CD14-positive monocyte (primary cell): ENCODE measurements around the gene DDX42. TPM values are rescaled to one million over a fixed set of nuclear protein-coding genes. Genes with fewer than 3 reads are reported as not detected.

Source experiments
- DNase-seq, 3 donors: peaks; one replicate each; pipeline ENCODE4 v3.0.0-alpha.2; 2011 to 2022
- H2AFZ ChIP-seq: 2 replicates; pipeline ENCODE4 v1.6.0; 2012; ENCODE audit warnings: mild to moderate bottlenecking, low read depth, low read length, inconsistent platforms; ENCODE audit not compliant: insufficient read depth, poor library complexity, severe bottlenecking
- H3K27ac ChIP-seq, 2 donors: 1 replicate in 1 of 2; 2 replicates in 1 of 2; pipeline ENCODE4 v1.5.1; 2012 to 2013; ENCODE audit warnings: low read length in 2 of 2, control low read depth in 1 of 2, inconsistent platforms in 1 of 2, low read depth in 1 of 2, mild to moderate bottlenecking in 1 of 2
- H3K27me3 ChIP-seq, 2 donors: one replicate each; pipeline versions ENCODE4 v1.6.0 to v1.6.1; 2011 to 2013; ENCODE audit warnings: low read length in 2 of 2; ENCODE audit not compliant: control insufficient read depth in 2 of 2, insufficient read depth in 2 of 2
- H3K36me3 ChIP-seq, 2 donors: replicated peaks in 1 of 2; 1 replicate in 1 of 2; 2 replicates in 1 of 2; pipeline versions ENCODE4 v1.5.1 to v1.6.1; 2012 to 2013; ENCODE audit warnings: low read length in 2 of 2, control low read depth in 1 of 2, inconsistent platforms in 1 of 2, mild to moderate bottlenecking in 1 of 2; ENCODE audit not compliant: insufficient read depth in 2 of 2, control insufficient read depth in 1 of 2
- H3K4me1 ChIP-seq, 2 donors: 1 replicate in 1 of 2; 2 replicates in 1 of 2; pipeline versions ENCODE4 v1.5.1 to v1.6.1; 2012 to 2013; ENCODE audit warnings: low read length in 2 of 2, control low read depth in 1 of 2, inconsistent platforms in 1 of 2, mild to moderate bottlenecking in 1 of 2, moderate library complexity in 1 of 2; ENCODE audit not compliant: insufficient read depth in 2 of 2, control insufficient read depth in 1 of 2
- H3K4me2 ChIP-seq: replicated peaks from 2 replicates; pipeline ENCODE3; 2012; ENCODE audit warnings: low read length, moderate library complexity, mild to moderate bottlenecking; ENCODE audit not compliant: poor library complexity, severe bottlenecking; ENCODE audit errors: extremely low read depth
- H3K4me3 ChIP-seq, 3 experiments: fragments of 200-600 bp in 1 of 3; sonication (generic) in 1 of 3; replicated peaks in 1 of 3; 1 replicate in 2 of 3; 2 replicates in 1 of 3; pipeline ENCODE4 v1.5.1; 2011 to 2013; ENCODE audit warnings: low read length in 3 of 3, mild to moderate bottlenecking in 3 of 3, control low read depth in 2 of 3, low read depth in 2 of 3, inconsistent platforms in 1 of 3, moderate library complexity in 1 of 3
- H3K79me2 ChIP-seq: 2 replicates; pipeline ENCODE4 v1.6.0; 2012; ENCODE audit warnings: mild to moderate bottlenecking, control low read depth, inconsistent platforms, low read length, moderate library complexity; ENCODE audit not compliant: insufficient read depth
- H3K9ac ChIP-seq: 2 replicates; pipeline ENCODE4 v1.6.0; 2017; ENCODE audit warnings: low read length, mild to moderate bottlenecking; ENCODE audit not compliant: insufficient read depth, poor library complexity, severe bottlenecking
- H3K9me3 ChIP-seq, 2 donors: replicated peaks in 1 of 2; 1 replicate in 1 of 2; 2 replicates in 1 of 2; pipeline versions ENCODE4 v1.5.1 to v1.6.1; 2012 to 2013; ENCODE audit warnings: low read length in 2 of 2, control low read depth in 1 of 2; ENCODE audit not compliant: control insufficient read depth in 1 of 2, insufficient read depth in 1 of 2
- H4K20me1 ChIP-seq: 2 replicates; pipeline ENCODE4 v1.6.0; 2012; ENCODE audit warnings: mild to moderate bottlenecking, low read length, control low read depth, moderate library complexity; ENCODE audit not compliant: insufficient read depth
- H3K27ac Mint-ChIP-seq, 7 donors: one replicate each; pipeline ENCODE4 v1.8.0; 2020; ENCODE audit warnings: mild to moderate bottlenecking in 7 of 7, mixed read lengths in 7 of 7, moderate library complexity in 6 of 7, inconsistent platforms in 2 of 7
- H3K27me3 Mint-ChIP-seq, 3 donors: one replicate each; pipeline ENCODE4 v1.8.0; 2021 to 2022; ENCODE audit warnings: low read depth in 3 of 3, mild to moderate bottlenecking in 3 of 3, mixed read lengths in 3 of 3, moderate library complexity in 3 of 3, inconsistent platforms in 1 of 3
- H3K36me3 Mint-ChIP-seq, 2 donors: one replicate each; pipeline ENCODE4 v1.8.0; 2020; ENCODE audit warnings: mixed read lengths in 2 of 2, inconsistent platforms in 1 of 2, mild to moderate bottlenecking in 1 of 2
- H3K4me1 Mint-ChIP-seq: one replicate; pipeline ENCODE4 v1.8.0; 2020; ENCODE audit warnings: mild to moderate bottlenecking, mixed read lengths
- H3K4me3 Mint-ChIP-seq, 2 donors: one replicate each; pipeline ENCODE4 v1.8.0; 2020; ENCODE audit warnings: mild to moderate bottlenecking in 2 of 2, mixed read lengths in 2 of 2, moderate library complexity in 1 of 2
- H3K9me3 Mint-ChIP-seq, 7 donors: one replicate each; pipeline ENCODE4 v1.8.0; 2020 to 2022; ENCODE audit warnings: mixed read lengths in 7 of 7, mild to moderate bottlenecking in 6 of 7, moderate library complexity in 6 of 7, inconsistent platforms in 2 of 7
- WGBS: methylation state at CpG from one replicate; pipeline ENCODE4 v1.1.5; 2013; ENCODE audit warnings: missing lambda C conversion rate; ENCODE audit not compliant: insufficient coverage; 5-methylcytosine and 5-hydroxymethylcytosine counted together
- intact Hi-C, 2 donors: fragments of 100-400 bp; cut with micrococcal nuclease; formaldehyde crosslinking; loops; one replicate each; pipeline versions ENCODE4 v1.15.0 to v1.15.1; 2023
- polyA plus RNA-seq, 3 donors: library from polyadenylated mRNA; depleted of rRNA in 1 of 3; unstranded in 2 of 3; stranded (reverse) in 1 of 3; fragments of 300-500 nt in 2 of 3; fragments of >200 nt in 1 of 3; fragmentation: Illumina TruSeq in 2 of 3; gene quantifications; 1 replicate in 2 of 3; 2 replicates in 1 of 3; pipeline ENCODE4 v1.2.3, GENCODE V29; 2012 to 2021
- TF ChIP-seq, protein P1 (sequence below): fragments of 200-600 bp; IDR thresholded peaks from one replicate; pipeline ENCODE4 v1.8.0; 2022; ENCODE audit warnings: antibody characterized with exemption, mild to moderate bottlenecking

The DDX42 gene
- polyA plus RNA-seq, 3 donors: 3.1 to 89.2 (median 5.3) TPM

DNA sequence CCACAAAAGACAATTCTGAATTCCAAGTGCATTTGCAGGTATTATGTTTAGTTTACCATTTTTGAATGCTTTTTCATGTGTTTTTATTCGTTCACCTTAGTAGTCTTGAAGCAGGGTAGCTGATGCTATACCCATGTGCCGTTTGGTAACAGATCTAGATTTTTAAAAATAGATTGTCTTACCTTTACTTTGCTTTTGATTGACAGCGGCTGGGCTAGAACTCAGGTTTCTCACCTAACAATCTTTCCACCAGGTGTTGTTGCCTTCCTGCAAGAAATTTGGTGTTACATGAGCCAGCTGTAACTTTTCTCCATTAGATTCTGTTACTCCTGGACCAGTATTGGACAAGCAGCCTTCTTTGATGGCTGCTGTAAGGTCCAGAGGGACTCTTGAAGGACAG is 55.0 kb downstream of the DDX42 start:
- no peak overlapping the region for H3K27ac Mint-ChIP-seq
- no peak overlapping the region for H3K4me3 ChIP-seq

DNA sequence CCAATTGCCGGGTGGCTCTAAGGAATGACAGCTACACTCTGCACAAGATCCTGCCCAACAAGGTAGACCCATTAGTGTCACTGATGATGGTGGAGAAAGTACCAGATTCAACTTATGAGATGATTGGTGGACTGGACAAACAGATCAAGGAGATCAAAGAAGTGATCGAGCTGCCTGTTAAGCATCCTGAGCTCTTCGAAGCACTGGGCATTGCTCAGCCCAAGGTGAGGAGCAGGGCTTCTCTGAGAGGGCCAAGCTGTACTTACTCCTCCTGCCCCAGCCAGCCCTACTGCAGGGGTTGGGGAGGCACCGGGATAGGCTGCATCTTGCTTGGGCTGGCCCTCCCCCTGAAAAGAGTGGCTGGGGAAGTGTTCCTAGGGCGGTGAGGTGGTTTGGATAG is 56.3 kb downstream of the DDX42 start:
- Histone ChIP-seq H3K9ac (no peak overlapping the region), H3K4me2 (no peak overlapping the region), H3K79me2 (peaks cover 58% of the 10 kb centered on the region), H3K27me3 (no peaks in the 10 kb centered on the region), H3K9me3 (no peaks in the 10 kb centered on the region), H3K4me1 (peaks cover 22 to 31% of the 10 kb centered on the region in 2 donors), H4K20me1 (peaks cover 62% of the 10 kb centered on the region), H3K27ac (no peak overlapping the region), H2AFZ (no peak overlapping the region), H3K36me3 (peaks cover 59 to 70% of the 10 kb centered on the region in 2 donors), H3K4me3 (no peak overlapping the region)
- no peak for DNase-seq
- no peak overlapping the region for H3K4me3 Mint-ChIP-seq
- H3K9me3 Mint-ChIP-seq: no peaks in the 10 kb centered on the region
- H3K27ac Mint-ChIP-seq: peak overlapping the region in 1 of 7 donors; percentile 82
- H3K27me3 Mint-ChIP-seq: peaks cover 0 to 2% (median 0%) of the 10 kb centered on the region in 3 donors
- peaks cover 62 to 65% of the 10 kb centered on the region in 2 donors for H3K36me3 Mint-ChIP-seq
- H3K4me1 Mint-ChIP-seq: peaks cover 40% of the 10 kb centered on the region
- 100% methylated on average over 2 of the region's 5 CpGs for WGBS
- TF ChIP-seq, protein P1, sequence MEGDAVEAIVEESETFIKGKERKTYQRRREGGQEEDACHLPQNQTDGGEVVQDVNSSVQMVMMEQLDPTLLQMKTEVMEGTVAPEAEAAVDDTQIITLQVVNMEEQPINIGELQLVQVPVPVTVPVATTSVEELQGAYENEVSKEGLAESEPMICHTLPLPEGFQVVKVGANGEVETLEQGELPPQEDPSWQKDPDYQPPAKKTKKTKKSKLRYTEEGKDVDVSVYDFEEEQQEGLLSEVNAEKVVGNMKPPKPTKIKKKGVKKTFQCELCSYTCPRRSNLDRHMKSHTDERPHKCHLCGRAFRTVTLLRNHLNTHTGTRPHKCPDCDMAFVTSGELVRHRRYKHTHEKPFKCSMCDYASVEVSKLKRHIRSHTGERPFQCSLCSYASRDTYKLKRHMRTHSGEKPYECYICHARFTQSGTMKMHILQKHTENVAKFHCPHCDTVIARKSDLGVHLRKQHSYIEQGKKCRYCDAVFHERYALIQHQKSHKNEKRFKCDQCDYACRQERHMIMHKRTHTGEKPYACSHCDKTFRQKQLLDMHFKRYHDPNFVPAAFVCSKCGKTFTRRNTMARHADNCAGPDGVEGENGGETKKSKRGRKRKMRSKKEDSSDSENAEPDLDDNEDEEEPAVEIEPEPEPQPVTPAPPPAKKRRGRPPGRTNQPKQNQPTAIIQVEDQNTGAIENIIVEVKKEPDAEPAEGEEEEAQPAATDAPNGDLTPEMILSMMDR: no peak
- intact Hi-C loops: no loop called here

More for the DNA sequence above, 55.0 kb downstream of the DDX42 start:
- Histone ChIP-seq H3K4me1 (peaks cover 18 to 22% of the 10 kb centered on the region in 2 donors), H3K36me3 (peaks cover 65 to 71% of the 10 kb centered on the region in 2 donors), H3K9me3 (no peaks in the 10 kb centered on the region), H4K20me1 (peaks cover 48% of the 10 kb centered on the region), H3K4me2 (no peak overlapping the region), H2AFZ (no peak overlapping the region), H3K27ac (no peak overlapping the region), H3K9ac (no peak overlapping the region), H3K27me3 (no peaks in the 10 kb centered on the region), H3K79me2 (peaks cover 62% of the 10 kb centered on the region)
- TF ChIP-seq, protein P1: no peak
- Mint-ChIP-seq H3K4me1 (peaks cover 33% of the 10 kb centered on the region), H3K4me3 (no peak overlapping the region), H3K36me3 (peaks cover 66 to 69% of the 10 kb centered on the region in 2 donors), H3K27me3 (peaks cover 0 to 2% (median 0%) of the 10 kb centered on the region in 3 donors), H3K9me3 (no peaks in the 10 kb centered on the region)
- WGBS: no CpG with 5 or more reads among the region's 3 CpGs
- DNase-seq: no peak
- intact Hi-C loops: loop anchor here in 1 of 2 donors (5.0 kb wide), 1 partner anchor 132 kb away; no protein-coding TSS in a partner anchor
